Fibroblast of lung (primary cell): ENCODE results near the gene TENM3.

ENCODE experiments used
- EZH2 ChIP-seq: IDR thresholded peaks from 2 replicates; pipeline ENCODE4 v1.5.1; 2012; ENCODE audit warnings: low read length, control low read depth, mild to moderate bottlenecking; ENCODE audit errors: missing control alignments
- TF ChIP-seq, protein P1 (sequence below), 2 donors: IDR thresholded peaks in 1 of 2; conservative IDR thresholded peaks in 1 of 2; 1 replicate in 1 of 2; 2 replicates in 1 of 2; pipeline ENCODE4 v1.5.1; 2011 to 2012; ENCODE audit warnings: low read length in 2 of 2, control low read depth in 1 of 2, inconsistent platforms in 1 of 2, low read depth in 1 of 2, mild to moderate bottlenecking in 1 of 2

DNA sequence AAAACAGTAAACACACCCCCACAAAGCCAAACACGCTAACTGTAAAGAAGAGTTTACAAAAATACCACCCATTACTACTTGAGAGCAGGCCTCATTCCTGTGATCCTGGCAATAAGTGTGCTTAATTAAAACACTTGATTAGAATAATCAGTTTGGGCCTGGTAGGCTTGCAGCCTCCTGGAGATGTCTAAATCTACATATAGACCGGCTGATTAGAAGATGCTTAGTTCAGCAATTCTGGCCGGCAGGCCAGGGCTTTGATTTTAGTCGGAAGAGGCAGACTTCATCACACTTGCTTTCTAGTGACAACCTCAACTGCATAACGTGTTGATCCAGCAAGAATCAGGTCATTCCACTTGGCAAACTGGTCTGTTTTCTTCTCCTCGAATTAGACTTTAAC lies 560.0 kb downstream of the TENM3 start:
- TF ChIP-seq, protein P1, sequence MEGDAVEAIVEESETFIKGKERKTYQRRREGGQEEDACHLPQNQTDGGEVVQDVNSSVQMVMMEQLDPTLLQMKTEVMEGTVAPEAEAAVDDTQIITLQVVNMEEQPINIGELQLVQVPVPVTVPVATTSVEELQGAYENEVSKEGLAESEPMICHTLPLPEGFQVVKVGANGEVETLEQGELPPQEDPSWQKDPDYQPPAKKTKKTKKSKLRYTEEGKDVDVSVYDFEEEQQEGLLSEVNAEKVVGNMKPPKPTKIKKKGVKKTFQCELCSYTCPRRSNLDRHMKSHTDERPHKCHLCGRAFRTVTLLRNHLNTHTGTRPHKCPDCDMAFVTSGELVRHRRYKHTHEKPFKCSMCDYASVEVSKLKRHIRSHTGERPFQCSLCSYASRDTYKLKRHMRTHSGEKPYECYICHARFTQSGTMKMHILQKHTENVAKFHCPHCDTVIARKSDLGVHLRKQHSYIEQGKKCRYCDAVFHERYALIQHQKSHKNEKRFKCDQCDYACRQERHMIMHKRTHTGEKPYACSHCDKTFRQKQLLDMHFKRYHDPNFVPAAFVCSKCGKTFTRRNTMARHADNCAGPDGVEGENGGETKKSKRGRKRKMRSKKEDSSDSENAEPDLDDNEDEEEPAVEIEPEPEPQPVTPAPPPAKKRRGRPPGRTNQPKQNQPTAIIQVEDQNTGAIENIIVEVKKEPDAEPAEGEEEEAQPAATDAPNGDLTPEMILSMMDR (conservative IDR thresholded peaks at IDR 0.05 in 1 of 2, IDR thresholded peaks at IDR 0.05 in 1 of 2; ENCODE audit: low read depth in 1 of 2, low read length in 2 of 2), result no peak
- no peak for TF ChIP-seq EZH2
